Measurements from ENCODE around the gene ZNF714.

- TF ChIP-seq CTCF (IDR thresholded peaks at IDR 0.05) = no peak
- TF ChIP-seq ZFX (IDR thresholded peaks at IDR 0.05; ENCODE audit: borderline replicate concordance) = no peak
Observed at GRCh38 chr19:21138130-21138529, 56.1 kb downstream of the ZNF714 start.

Measured in 22Rv1 (cell line).